Testis (tissue), 2 donors: ENCODE measurements around the gene SHISA7.

ENCODE experiments used
- CTCF ChIP-seq, 3 experiments: fragments of 450-650 bp in 2 of 3; fragments of 200-600 bp in 1 of 3; sonication (generic) in 1 of 3; IDR thresholded peaks; one replicate each; pipeline ENCODE4 v1.5.1; 2016 to 2019; ENCODE audit warnings: antibody characterized with exemption in 3 of 3, mild to moderate bottlenecking in 2 of 3, moderate library complexity in 1 of 3
- POLR2A ChIP-seq: fragments of 450-650 bp; IDR thresholded peaks from one replicate; pipeline ENCODE4 v1.6.1; 2017; ENCODE audit warnings: antibody characterized with exemption, mild to moderate bottlenecking, moderate library complexity

- TF ChIP-seq POLR2A, result no peak
- TF ChIP-seq CTCF (IDR thresholded peaks at IDR 0.05), result no peak
Measured at GRCh38 chr19:55402509-55402908, 40.6 kb downstream of the SHISA7 start.
